Measurements from ENCODE around the gene EPHA8.

EPHA8 gene

DNA sequence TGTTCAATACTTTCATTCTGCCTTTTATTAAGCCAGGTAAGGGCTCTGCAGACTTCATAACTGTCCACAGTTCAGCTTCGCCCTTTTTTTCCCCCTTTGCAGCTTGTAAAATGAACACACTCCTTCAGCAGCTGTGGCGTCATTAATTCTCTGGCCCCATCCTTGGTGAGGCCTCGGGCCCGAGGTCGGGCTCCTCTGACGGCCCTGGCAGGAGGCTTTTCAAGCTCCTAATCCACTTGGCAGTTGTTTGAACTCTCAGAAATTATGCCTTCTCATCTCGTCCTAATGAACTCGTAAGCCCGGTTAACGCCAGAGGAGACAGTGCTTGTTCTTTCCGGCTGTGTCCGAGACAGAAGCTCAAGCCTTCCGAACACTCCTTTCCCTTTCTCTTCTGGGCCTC lies 18.1 kb upstream of the EPHA8 start:
- TF ChIP-seq GATA2 (IDR thresholded peaks at IDR 0.05; ENCODE audit: low read depth, low read length) (no peak), GATA3 (IDR thresholded peaks at IDR 0.05; ENCODE audit: low read depth, low read length) (no peak)

- TF ChIP-seq GATA2 (IDR thresholded peaks at IDR 0.05; ENCODE audit: low read depth, low read length): no peak
- no peak for TF ChIP-seq GATA3 (IDR thresholded peaks at IDR 0.05; ENCODE audit: low read depth, low read length)
These were observed 16.0 kb upstream of the EPHA8 start for GRCh38 chr1:22547186-22547817.

GRCh38 chr1:22547818-22548462 lies 15.3 kb upstream of the EPHA8 start:
- TF ChIP-seq GATA3 (IDR thresholded peaks at IDR 0.05; ENCODE audit: low read depth, low read length): no peak
- no peak for TF ChIP-seq GATA2 (IDR thresholded peaks at IDR 0.05; ENCODE audit: low read depth, low read length)

DNA sequence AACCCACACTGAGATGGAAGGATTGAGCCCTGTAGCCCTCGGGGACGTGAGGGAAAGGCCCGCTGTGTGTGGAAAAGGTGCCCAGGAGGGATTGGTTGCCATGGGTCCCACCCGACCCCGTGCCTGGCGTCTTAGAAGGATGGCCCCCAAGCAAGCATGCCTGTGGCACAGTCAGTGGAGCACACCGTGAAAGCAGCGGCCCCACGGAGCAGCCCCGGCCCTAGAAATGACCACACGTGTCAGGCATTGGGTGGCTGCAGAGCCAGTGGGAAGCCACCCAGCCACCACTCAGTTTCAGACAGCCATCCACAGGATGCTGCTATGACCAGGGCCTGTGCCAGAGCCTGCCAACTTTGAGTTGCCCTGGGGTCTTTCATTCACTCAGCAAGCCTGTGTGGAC lies 13.3 kb upstream of the EPHA8 start:
- no peak for TF ChIP-seq GATA3 (IDR thresholded peaks at IDR 0.05; ENCODE audit: low read depth, low read length)
- no peak for TF ChIP-seq GATA2 (IDR thresholded peaks at IDR 0.05; ENCODE audit: low read depth, low read length)

DNA sequence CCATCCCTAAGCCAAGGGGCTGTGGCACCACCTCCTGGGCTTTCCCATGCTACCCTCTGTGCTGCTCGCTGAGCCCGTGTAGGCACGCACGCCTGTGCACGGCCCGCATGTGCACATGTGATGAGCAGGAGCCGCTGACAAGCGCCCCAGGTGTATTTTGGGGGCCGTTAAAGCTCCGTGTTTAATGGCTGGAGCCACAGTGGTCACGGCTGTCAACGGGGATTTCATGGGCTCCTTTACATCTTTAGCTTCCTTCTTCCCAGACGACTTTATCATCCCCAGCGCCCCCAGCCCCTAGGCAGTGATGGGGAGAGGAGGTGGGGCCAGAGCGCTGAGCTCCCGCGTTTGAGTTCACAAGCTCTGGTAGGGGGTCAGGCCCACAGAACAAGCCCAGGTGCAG lies 11.7 kb upstream of the EPHA8 start:
- TF ChIP-seq GATA2 (IDR thresholded peaks at IDR 0.05; ENCODE audit: low read depth, low read length) (no peak), GATA3 (IDR thresholded peaks at IDR 0.05; ENCODE audit: low read depth, low read length) (no peak)

DNA sequence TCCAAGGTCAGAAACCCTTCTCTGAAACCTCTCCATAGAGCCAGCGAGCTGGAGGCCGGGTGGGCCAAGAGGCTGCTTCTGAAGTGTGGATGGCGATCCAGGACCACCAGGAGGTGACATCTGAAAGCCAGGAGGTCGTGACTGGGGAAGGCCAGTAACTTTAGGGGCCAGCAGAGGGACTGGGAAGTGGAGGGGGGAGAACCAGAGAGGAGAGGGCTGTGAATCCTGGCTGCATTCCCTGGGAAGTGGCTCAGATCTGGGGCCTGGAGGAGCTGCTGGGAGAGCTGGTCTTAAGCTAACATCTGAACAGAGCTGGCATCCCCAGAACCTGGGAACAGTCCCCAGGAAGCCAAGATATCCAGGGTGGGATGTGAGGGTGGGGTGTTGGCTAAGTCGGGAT lies 11.3 kb upstream of the EPHA8 start:
- TF ChIP-seq GATA2 (IDR thresholded peaks at IDR 0.05; ENCODE audit: low read depth, low read length) (no peak), GATA3 (IDR thresholded peaks at IDR 0.05; ENCODE audit: low read depth, low read length) (no peak)

GRCh38 chr1:22553104-22553880 lies 10.0 kb upstream of the EPHA8 start:
- TF ChIP-seq GATA3 (IDR thresholded peaks at IDR 0.05; ENCODE audit: low read depth, low read length): no peak
- no peak for TF ChIP-seq GATA2 (IDR thresholded peaks at IDR 0.05; ENCODE audit: low read depth, low read length)

- TF ChIP-seq GATA3 (IDR thresholded peaks at IDR 0.05; ENCODE audit: low read depth, low read length): no peak
- TF ChIP-seq GATA2 (IDR thresholded peaks at IDR 0.05; ENCODE audit: low read depth, low read length): no peak
These were observed 9.2 kb upstream of the EPHA8 start for GRCh38 chr1:22553991-22554522.

GRCh38 chr1:22555371-22555656 lies 8.0 kb upstream of the EPHA8 start:
- TF ChIP-seq GATA2 (IDR thresholded peaks at IDR 0.05; ENCODE audit: low read depth, low read length) (no peak), GATA3 (IDR thresholded peaks at IDR 0.05; ENCODE audit: low read depth, low read length) (no peak)

DNA sequence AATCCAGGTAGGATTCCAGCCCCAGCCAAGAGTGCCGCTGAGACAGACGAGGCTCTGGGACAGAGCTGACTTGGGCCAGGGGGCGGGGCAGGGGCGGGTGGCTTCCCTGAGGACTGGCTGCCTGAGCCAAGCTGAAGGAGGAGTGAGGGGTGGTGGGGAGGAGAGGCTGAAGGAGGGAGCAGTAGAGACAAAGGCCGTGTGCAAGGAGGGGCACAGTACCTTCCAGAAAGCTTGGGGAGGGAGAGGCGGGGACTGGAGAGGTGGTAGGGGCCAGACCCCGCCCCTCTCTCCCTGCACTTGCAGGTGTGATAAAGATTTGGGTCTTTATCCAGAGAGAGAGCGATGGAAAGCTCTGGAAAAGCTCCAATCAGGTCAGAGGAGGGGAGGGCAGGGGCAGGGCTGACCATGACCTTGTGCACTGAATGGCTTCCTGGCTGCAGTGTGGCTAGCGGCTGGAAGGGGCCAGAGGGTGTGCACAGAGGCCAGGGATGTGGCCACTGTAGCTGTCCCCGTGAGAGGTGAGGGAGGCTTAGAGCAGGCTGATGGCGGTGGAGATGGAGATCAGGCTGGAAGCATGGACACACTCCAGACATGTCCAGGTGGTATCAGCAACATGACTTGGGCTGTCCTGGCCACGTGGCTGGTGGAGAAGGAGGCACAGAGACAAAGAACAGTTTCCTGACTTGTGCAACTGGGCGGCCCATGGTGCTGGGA lies 6.7 kb upstream of the EPHA8 start:
- TF ChIP-seq GATA3 (IDR thresholded peaks at IDR 0.05; ENCODE audit: low read depth, low read length) (no peak), GATA2 (IDR thresholded peaks at IDR 0.05; ENCODE audit: low read depth, low read length) (no peak)

DNA sequence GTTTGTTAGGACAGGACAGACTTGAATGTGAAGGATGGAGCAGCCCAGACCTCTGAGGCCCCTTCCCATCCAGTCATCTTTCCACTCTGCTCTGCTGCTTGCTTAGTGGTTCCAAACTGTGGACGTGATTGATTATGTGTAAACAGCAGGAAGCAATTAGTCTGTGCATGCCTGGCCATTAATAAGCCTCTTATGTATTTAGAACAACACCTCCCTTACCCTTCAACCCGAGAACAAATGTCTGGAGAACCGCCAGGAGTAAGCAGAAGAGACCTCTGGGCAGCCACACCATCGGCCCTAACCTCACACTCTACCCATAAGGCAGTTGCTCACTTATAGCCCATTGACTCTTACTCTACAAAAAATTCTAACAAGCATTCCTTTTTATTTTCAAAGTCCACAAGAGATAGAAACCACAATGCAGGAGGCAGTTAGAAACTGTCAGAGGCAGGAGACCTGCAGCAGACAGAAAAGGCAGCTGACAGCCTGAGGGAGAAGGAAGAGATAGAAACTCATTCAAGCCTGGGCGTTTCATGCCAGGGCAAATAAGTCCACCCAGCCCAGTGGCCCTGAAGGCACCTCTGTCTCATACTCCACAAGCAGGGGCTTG lies 5.8 kb upstream of the EPHA8 start:
- no peak for TF ChIP-seq GATA3 (IDR thresholded peaks at IDR 0.05; ENCODE audit: low read depth, low read length)
- TF ChIP-seq GATA2 (IDR thresholded peaks at IDR 0.05; ENCODE audit: low read depth, low read length): no peak

GRCh38 chr1:22563671-22564602 lies 648 bp downstream of the EPHA8 start:
- TF ChIP-seq GATA3 (IDR thresholded peaks at IDR 0.05; ENCODE audit: low read depth, low read length): no peak
- TF ChIP-seq GATA2 (IDR thresholded peaks at IDR 0.05; ENCODE audit: low read depth, low read length): no peak

DNA sequence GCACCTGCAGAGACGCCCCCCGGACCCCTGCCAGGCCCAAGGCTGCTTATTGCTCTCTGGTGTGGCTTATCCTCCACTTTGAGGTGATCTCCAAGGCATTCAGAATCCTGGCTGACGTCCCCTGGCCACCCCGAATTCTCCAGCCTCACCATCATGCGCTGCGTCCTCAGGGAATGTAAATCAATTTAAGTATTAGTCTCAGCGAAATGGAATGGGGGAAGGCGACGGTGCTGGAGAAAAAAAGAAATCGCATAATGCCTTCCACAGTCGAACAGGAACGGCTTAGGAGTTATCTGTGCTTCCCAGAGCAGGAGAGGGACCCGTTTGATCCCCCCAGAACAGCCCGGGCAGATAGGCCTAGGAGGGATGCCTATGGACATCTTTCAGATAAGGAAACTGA lies 2.9 kb downstream of the EPHA8 start:
- no peak for TF ChIP-seq GATA3 (IDR thresholded peaks at IDR 0.05; ENCODE audit: low read depth, low read length)
- TF ChIP-seq GATA2 (IDR thresholded peaks at IDR 0.05; ENCODE audit: low read depth, low read length): no peak
